ENCODE measurements around the gene CHD9.
"Not testable (repeated sequence)": the region's sequence is repeated elsewhere in the genome, so short reads cannot be mapped to it uniquely, and the experiment has no call there.

Gene CHD9, protein sequence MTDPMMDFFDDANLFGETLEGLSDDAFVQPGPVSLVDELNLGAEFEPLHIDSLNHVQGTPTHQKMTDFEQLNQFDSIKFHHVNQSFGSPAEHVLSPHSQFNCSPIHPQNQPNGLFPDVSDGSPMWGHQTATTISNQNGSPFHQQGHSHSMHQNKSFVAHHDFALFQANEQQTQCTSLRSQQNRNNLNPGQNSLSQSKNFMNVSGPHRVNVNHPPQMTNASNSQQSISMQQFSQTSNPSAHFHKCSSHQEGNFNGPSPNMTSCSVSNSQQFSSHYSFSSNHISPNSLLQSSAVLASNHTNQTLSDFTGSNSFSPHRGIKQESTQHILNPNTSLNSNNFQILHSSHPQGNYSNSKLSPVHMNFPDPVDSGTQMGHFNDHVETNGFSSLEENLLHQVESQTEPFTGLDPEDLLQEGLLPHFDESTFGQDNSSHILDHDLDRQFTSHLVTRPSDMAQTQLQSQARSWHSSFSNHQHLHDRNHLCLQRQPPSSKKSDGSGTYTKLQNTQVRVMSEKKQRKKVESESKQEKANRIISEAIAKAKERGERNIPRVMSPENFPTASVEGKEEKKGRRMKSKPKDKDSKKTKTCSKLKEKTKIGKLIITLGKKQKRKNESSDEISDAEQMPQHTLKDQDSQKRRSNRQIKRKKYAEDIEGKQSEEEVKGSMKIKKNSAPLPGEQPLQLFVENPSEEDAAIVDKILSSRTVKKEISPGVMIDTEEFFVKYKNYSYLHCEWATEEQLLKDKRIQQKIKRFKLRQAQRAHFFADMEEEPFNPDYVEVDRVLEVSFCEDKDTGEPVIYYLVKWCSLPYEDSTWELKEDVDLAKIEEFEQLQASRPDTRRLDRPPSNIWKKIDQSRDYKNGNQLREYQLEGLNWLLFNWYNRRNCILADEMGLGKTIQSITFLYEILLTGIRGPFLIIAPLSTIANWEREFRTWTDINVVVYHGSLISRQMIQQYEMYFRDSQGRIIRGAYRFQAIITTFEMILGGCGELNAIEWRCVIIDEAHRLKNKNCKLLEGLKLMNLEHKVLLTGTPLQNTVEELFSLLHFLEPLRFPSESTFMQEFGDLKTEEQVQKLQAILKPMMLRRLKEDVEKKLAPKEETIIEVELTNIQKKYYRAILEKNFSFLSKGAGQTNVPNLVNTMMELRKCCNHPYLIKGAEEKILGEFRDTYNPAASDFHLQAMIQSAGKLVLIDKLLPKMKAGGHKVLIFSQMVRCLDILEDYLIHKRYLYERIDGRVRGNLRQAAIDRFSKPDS (N-terminal part only)

DNA sequence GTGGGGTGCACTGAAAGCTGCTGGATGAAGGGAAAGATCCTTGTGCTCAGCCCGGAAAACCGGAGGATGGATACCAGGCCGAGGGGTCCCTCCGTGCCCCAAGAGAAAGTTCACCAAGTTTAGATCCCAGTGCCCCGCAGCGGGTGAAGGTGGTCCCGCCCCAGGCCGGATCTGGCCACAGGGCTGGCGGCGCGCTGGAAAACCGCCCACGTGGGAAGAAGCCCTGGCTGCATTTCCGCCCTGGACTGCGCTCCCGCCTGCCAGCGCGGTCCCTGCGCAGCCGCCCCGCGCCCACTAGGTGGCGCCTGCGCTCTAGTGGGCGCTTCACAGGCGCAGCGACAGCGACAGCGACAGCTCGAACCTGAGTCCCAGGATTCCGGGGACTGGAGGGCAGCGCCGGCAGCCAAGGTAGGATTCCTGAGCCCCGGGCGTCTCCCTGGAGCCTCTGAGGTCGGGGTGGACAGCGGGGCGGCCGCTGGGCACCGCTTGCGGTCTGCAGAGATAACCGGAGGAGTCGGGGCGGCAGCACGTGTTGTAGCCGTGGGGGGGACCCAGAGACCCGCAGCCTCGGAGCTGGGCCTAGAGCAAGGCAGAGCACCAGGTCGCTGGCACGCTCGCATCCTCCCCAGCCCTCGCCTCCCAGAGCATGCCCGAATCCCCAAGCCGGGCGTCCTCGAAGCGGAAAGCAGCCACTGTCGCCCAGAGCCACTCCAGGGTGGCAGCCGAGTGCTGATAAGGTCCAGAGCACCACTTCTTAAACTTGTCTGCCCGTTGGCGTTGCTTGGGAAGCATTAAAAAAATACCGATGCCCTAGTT, at the start of gene CHD9:
TSS of gene CHD9 (plus strand) at position 322 of the 816 bp plus-strand sequence. CDS start 101,099 bp downstream, outside the sequence.
- DNase-seq, result peak; percentile 85

DNA sequence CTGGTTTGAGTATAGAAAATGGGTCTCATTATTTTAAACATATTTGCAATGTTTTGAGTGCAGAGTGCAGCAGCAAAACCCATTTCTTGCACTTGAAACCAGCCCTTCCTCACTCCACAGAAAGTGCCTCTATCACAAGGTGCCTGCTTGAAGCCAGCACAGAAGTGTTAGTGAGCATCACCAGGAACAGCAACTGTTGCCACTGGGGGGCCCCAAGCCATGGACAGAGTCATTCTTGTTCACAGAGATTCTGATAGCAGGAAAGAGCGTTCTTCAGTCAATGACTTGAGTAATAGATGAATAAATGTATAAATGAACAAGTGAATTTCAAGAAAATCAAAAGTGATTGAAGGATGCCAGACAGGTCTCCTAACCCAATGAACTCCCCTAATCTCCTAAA, 47.7 kb upstream of the CHD9 start:
- DNase-seq, result no peak

DNA sequence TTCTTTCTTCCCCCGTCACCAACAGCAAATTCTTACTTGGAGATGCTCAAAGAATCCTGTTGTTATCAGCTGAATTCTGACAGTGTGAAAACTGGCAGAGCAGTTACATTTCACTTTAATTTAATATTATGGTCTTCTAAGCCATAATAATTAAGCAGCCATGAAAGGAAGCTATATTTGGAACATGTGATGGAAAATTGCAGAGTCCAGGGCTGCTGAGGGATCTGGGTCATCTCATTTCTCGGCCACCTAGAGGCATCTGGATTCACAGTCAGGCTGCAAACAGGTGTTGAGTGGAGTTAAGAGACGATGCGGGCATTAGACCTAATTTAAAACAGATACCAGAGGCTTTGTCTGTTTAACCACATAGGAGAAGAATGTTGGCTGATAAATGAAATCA, 40.5 kb upstream of the CHD9 start:
- DNase-seq, result no peak

DNA sequence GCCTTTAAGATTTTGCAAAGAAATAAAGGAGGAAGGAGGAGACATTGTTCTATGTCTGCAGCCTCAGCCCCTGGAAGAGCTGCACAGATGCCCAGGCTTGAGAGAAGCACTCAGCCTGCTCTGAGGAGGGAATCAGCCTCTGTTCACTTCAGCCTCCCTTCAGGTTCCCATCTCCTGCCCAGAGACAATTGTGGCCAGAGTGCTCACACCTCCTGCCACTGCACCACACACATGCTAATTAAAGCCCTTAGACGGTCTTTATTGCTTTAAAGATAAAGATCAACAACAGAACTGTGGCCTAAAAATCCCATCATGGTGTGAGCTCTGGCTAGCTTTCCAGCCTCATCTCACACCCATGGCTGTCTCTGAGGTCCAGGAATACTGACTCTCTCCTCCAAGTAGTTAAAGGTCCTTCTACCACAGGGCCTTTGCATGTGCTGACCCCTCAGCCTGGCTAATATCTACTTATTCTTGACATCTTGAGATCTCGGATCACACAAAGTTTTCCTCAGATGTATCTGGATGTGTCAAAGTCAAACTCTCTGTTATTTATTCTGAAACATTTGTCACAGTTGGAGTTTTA, 35.9 kb upstream of the CHD9 start:
- DNase-seq, result no peak

DNA sequence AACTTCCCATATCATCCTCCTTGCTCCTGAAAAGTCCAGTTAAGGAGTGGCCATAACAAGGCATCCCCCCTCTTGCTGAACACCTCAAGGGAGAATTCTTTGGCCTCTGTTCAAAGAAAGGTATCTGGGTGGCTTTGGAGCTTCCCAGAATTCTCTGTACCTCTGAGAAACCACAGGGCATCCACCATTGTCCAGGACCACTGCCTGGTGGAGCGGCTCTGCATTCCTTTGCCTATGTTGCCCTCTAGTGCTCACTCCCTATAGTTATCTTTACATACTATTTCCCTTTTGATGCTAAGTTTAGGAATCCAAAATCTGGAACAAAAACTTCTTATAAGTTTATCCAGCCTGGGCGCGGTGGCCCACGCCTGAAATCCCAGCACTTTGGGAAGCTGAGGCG, 32.4 kb upstream of the CHD9 start:
- DNase-seq, result peak; percentile 49

DNA sequence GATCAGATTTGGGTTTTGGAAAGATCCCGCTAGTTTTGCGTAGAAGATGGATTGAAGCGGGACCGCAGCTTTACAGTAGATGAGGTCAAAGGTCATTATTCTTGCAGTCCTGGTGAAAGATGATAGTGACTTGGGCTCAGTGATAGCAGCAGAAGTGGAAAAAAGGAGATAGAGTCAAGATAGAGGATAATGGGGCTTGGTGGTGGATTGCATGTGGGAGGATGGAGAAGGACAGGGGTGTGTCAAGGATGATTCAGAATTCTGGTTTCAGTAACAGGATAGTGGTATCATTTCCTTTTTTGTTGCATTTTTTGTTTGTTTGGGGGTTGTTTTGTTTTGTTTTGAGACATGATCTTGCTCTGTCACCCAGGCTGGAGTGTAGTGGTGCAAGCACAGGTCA, 30.7 kb upstream of the CHD9 start:
- no peak for DNase-seq

DNA sequence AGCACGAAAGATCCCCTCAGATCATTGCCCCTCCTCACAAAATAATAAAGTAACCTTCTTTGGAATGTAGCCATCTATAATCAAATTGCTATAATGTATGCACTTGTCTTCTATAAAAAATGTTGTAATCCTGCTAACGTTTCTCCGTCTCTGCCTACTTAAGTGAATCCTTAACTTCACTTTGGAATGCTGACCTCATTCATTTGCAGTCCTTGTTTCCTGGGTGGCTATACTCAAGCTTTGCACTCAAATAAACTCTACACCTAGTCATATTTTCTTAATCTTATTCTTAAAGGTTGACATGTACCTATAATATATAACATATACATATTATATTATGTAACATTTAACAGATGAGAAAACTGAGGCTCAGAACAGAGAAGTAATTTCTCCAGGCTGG, 24.8 kb upstream of the CHD9 start:
- DNase-seq, result no peak

DNA sequence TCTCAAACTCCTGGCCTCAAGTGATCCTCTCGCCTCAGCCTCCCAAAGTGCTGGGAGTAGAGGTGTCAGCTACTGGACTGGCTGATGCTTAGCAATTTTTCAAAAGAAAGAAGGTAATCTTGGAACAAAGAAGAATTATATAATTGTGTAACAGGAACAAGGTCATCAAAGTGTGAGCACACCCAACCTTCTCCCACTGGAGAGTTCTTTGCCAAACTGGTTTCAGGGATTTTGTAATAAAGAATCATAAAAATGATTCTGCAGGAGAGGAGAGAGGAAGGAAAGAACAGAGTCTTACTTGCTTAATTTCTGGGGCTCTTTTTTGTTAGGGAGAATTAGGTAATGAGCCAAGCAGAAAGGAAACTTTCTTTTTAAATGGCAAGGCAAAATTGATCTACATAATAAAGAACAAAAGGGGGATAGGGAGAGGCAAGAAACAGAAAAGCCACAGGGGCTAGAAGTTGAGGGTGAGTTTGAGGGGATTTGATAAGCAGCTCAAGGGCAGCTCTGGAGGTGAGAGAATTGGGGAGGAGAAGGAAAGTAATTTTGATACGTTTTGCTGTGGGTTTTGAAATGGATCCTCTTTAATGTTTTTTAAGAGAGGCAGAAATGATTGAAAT, 23.4 kb upstream of the CHD9 start:
- no peak for DNase-seq

DNA sequence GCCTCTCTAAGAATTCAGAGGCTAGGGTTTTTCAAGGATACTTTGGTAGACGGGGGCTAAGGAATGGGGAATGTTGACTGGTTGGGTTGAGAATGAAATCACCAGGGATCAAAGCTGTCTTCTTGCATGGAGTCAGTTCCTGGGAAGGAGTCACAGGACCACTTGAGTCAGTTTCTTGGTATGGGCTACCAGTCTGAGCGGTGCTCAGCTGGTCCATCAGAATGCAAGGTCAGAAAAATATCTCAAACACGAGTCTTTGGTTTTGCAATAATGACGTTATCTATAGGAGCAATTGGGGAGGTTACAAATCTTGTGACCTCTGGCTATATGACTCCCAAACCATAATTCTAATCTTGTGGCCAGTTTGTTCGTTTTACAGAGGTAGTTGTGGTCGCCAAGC, 20.5 kb upstream of the CHD9 start:
- DNase-seq, result no peak

DNA sequence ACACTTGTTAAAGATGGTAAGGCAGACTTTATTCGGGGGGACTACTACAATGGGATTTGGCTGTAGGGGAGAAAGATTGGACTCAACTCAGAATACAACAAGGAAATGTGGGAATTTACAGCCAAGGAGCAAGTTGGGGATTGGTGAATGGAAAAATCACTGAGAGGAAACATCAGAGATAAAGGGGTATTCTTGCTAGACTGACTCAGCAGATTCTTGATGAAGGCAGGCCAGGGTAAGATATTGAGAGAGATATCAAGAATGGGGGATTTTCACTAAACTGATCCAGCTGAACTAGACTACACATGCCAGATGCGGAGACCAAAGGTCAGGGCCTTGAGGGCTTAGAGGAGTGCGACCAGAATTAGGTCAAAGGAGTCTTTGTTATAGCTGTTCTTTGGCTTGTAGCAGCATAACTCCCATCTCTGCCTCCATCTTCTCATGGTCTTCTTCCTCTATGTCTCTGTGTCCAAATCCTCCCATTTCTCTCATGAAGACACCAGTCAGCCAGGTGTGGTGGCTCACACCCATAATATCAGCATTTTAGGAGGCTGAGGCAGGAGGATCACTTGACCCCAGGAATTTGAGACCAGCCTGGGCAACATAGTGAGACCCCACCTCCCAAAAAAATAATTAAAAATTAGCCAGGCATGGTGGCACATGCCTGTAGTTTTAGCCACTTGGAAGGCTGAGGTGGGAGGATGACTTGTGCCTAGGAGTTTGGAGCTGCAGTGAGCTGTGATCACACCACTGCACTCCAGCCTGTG, 19.4 kb upstream of the CHD9 start:
- no peak for DNase-seq

DNA sequence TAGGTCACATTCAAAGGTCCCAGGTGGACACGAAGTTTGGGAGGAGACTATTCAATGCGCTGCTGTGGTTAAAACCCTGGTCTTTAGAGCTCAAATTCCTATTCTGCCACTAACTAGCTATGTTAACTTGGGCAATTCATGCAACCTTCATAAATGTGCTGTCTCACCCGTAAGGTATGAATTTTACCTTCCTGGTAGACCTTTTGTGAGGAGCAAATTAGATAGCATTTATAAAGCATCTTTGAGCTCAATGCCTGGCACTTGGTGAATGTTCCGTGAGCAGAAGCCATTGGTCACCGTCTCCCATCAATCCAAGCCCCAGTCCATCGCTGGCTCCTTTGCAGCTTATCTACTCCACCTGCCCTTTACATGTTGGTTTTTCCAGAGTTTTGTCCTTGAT, 18.7 kb upstream of the CHD9 start:
- no peak for DNase-seq

DNA sequence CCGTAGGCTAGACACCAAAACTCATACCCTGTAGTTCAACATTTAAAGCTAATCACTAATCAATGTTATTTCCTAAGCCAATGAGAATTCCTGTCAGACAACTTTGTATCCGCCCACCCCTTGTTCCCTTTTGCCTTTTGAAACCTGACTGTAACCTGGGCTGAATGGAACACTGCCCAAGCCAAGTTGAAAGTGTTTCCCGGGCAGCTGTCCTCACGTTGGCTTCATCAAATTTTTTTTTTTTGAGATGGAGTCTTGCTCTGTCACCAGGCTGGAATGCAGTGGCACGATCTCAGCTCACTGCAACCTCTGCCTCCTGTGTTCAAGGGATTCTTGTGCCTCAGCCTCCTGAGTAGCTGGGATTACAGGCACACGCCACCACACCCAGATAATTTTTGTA, 18.1 kb upstream of the CHD9 start:
- not testable (repeated sequence) for DNase-seq

DNA sequence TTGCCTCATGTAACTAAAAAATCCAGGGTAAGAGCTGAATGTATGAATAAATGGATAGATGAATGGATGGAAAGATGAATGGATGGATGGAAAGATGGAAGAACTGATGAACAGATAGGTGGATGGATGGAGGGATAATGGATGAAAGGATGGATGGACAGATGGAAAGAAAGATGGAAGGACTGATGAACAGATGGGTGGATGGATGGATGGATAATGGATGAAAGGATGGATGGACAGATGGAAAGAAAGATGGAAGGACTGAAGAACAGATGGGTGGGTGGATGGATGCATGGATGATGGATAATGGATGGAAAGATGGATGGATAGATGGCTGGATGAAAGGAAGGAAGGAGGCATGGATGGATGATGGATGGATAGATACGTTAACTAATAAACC, 14.0 kb upstream of the CHD9 start:
- no peak for DNase-seq

DNA sequence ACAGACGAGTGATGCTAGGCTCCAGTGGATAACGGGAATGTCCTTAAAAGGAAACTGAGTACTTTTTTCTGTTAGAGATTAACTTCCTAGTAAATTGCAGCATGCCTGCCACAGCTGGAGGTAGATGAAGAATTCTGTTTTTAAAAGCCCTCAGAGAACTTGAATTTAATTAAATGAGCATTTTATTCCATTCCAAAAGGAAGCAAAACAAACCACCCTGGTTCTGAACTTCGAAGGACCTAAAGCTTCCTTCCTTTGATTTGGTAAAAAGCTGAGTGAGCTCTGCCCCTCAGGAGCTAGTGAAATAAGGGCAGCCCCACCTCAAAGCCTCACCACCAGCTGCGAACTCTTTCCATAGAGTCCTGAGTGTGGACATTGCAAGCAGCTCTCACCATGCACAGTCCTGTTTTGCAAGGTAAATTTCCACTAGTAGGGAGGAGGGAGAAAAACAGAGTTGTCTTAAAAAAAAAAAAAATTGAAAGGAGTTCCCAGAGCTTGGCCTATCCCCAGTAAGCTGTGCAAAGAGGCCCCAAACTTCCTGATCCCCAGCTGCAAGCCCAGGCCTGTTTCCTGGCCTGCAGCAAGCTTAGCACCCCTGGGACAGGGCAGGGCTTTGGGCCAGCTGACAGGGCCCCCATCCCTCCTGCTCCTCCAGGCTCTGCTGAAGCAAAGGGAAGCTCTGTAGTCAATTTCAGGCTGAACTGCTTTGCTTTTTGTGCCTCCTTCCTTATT, 13.3 kb upstream of the CHD9 start:
- no peak for DNase-seq

DNA sequence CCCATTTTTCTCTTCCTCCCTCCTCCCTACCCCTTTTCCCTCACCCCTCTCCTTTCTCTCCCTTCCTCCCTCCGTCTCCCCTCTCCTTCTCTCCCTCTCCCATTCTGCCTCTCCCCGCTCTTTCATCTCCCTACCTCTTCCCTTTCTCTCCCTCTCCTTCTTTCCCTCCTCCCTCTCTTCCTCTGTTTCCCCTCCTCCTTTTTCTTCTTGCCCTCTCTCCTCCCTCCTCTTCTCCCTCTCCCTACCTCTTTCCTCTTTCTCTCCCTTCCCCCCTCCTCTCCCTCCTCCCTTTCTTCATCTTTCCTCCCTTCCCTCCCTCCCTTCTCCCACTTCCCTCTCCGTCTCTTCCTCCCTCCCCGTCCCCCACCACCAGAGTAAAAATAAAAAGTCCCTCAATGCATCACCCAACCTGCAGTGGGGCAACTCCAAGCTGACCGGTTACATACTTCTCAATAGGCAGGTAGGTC, 12.5 kb upstream of the CHD9 start:
- DNase-seq, result no peak

DNA sequence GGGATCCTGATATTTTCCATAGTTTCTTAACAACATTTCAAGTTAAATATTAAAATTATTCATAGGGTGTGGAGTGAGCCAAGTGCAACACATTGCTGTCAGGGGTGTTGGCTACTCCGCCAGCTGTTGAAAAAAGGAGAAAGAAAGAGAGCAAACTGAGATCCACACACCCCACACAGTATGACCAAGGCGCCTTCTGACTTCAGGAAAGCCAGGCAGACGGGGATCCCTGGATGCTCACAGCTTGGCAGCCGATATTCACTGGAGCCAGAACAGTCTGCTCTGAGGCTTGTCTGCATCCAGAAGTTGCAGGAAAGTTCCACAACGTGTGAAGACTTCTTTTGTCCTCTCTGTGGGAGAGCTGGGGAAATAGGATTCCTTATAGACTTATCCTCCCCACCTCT, 11.4 kb upstream of the CHD9 start:
- no peak for DNase-seq

DNA sequence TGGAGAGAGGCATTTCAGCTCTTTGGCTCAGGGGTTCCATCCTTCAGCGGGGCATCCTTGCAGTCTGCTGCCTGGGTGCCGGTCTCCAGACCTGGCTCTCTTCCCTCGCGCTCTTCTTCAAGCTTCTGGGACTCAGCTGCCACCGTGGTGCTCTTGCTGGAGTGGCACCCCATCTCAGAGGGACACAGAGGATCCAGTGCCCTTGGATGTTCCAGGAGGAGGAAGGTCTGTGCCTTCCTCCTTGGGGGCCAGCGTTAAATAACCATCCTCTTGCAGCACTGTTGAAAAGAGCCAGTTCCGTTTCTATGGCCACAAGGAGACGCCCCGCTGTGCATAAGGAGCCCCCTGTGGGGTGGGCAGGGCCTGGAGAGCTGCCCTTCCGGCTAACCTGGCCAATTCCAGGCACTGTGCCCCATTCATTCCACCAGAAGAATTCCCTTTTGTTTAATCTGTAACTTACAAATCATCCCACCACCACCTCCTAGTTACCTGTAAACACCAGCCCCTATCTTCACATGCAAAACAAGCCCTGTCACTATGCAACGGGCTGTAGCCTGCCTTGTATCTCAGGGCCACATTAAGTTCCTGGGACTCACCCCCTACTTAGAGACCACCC, 10.7 kb upstream of the CHD9 start:
- DNase-seq, result peak; percentile 4

DNA sequence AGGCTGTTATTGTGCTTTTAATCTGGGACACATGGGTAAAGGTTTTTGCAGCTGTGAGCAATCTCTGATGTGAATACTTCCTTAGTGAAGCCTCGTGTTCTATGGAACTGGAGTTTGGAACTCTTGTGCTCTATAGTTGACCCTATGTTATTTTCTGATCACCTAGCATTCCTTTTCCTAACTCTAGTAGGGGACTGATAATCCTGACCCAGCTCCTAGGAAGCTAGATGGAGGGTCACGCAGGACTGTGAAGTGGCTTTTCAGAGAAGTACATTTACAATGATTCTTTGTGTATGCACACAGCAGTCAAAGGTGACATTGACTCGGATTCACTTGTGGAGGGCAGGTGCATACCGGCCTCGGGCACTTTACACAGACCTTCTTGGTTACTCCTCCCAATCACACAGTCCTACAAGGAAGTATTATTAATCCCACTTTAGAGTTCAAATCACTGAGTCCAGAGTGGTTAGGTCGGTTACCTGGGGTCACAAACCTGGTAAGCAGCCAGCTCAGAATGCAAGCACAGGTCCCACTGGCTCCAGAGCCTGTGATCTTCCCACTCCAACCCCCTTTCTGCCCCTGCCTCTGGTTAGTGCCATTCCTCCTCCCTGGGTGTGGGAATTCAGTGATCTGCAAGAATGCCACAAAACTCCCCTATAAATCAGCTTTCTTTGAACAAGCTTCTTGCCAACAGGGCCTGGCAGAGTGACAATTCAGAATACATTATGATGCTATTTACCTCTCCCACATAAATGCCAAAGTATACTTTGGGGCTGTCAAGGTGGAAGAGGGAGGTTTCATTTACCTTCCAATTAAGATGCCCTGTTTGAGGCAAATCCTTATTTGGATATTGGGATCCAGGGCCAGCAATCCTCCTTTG, 9.2 kb upstream of the CHD9 start:
- no peak for DNase-seq

Measured in NCI-H146 (cell line).